ENCODE data around the gene ZFAND3. TPM values are rescaled to one million over a fixed set of nuclear protein-coding genes. Genes with fewer than 3 reads are reported as not detected.
A peak's percentile ranks its signal among the peaks of the same experiment; 100 is the strongest.

ZFAND3 gene
- total RNA-seq, 4 donors from 2014 or later, result 30.5 to 57.4 (median 53.3) TPM

DNA sequence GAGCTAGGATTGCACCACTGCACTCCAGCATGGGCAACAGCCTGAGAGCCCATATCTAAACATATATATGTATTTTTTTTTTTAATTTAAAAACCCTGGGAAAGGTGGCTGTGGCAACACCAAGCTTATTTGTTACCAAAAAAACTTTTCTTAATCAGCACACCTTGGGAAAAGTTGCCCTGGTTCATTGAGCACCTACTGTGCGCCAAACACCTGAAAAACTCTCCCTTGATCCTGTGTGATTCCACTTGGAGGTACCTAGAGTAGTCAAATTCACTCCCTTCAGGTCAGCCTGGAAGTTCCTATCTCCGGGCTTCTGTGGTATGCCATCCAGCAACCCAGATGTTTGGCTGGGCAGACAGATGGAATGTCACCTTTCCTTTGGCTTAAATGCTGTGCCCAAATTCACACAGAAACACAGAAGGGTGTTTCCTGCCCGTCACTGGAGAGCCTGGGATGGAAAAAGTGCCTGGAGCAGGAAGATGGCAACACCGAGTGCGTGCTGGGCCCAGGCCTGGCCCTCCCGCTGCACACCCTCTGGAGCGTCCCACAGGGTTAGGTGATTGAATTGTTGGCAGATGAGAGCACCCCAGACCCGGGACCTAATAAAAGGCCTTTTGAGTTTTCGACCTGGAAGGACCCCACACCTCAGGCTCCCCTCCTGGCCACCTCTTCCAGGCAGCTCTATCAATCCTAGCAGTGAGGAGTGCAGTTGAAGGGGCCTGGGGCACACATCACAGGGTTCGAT, 337.5 kb downstream of the ZFAND3 start:
- no peak for TF ChIP-seq POLR2A (IDR thresholded peaks at IDR 0.05)
- TF ChIP-seq, protein P1, sequence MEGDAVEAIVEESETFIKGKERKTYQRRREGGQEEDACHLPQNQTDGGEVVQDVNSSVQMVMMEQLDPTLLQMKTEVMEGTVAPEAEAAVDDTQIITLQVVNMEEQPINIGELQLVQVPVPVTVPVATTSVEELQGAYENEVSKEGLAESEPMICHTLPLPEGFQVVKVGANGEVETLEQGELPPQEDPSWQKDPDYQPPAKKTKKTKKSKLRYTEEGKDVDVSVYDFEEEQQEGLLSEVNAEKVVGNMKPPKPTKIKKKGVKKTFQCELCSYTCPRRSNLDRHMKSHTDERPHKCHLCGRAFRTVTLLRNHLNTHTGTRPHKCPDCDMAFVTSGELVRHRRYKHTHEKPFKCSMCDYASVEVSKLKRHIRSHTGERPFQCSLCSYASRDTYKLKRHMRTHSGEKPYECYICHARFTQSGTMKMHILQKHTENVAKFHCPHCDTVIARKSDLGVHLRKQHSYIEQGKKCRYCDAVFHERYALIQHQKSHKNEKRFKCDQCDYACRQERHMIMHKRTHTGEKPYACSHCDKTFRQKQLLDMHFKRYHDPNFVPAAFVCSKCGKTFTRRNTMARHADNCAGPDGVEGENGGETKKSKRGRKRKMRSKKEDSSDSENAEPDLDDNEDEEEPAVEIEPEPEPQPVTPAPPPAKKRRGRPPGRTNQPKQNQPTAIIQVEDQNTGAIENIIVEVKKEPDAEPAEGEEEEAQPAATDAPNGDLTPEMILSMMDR (IDR thresholded peaks at IDR 0.05), result no peak
- H3K4me1 ChIP-seq, result no peaks in the 10 kb centered on the region
- no peaks in the 10 kb centered on the region for H3K27me3 ChIP-seq
- H3K36me3 ChIP-seq, result peaks cover 0 to 25% (median 0%) of the 10 kb centered on the region in 3 donors
- H3K4me3 ChIP-seq, result no peak overlapping the region
- H3K27ac ChIP-seq, result no peak overlapping the region
- H3K9me3 ChIP-seq, result no peaks in the 10 kb centered on the region
- no peak for DNase-seq

- DNase-seq, result no peak
- no peak for TF ChIP-seq POLR2A (IDR thresholded peaks at IDR 0.05)
- TF ChIP-seq, protein P1 (IDR thresholded peaks at IDR 0.05), result no peak
- peaks cover 0 to 17% (median 0%) of the 10 kb centered on the region in 3 donors for H3K36me3 ChIP-seq
- no peak overlapping the region for H3K4me3 ChIP-seq
- no peak overlapping the region for H3K27ac ChIP-seq
- no peaks in the 10 kb centered on the region for H3K27me3 ChIP-seq
- H3K4me1 ChIP-seq, result no peaks in the 10 kb centered on the region
- no peaks in the 10 kb centered on the region for H3K9me3 ChIP-seq
These were observed 338.4 kb downstream of the ZFAND3 start for GRCh38 chr6:38157905-38158304.

DNA sequence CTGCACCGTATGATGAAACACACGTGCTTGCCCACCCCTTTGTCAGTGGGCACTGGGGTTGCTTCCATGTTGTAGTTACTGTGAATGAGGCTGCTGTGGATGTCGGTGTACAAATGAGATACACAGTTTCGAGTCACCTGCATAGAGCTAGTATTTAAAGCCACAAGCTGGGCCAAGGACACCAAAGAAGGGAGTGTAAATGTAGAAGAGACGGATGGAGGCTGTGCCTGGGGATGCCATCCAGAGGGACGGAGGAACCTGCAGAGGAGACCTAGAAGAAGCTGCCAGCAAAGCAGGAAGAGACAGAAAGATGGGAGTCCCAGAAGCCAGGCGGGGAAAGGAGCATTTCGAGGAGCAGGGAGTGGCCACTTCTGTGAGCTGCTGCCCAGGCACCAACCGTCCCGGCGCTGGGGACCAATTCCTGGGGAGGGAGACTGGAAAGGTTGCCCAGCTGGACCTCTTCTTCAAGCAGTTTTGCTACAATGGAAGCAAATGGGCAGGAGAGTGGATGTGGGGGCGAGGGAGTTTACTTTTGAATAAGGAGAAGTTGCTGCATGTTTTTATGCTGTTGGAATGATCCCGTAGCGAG, 339.3 kb downstream of the ZFAND3 start:
- no peak for DNase-seq
- H3K4me3 ChIP-seq, result no peak overlapping the region
- peaks cover 0 to 8% (median 0%) of the 10 kb centered on the region in 3 donors for H3K36me3 ChIP-seq
- TF ChIP-seq POLR2A (IDR thresholded peaks at IDR 0.05), result no peak
- TF ChIP-seq, protein P1 (IDR thresholded peaks at IDR 0.05), result no peak
- H3K4me1 ChIP-seq, result no peaks in the 10 kb centered on the region
- H3K9me3 ChIP-seq, result no peaks in the 10 kb centered on the region
- no peaks in the 10 kb centered on the region for H3K27me3 ChIP-seq
- H3K27ac ChIP-seq, result no peak overlapping the region

- Histone ChIP-seq H3K27me3 (no peaks in the 10 kb centered on the region), H3K4me1 (no peaks in the 10 kb centered on the region), H3K4me3 (no peak overlapping the region), H3K36me3 (peaks cover 0 to 2% (median 0%) of the 10 kb centered on the region in 3 donors), H3K9me3 (no peaks in the 10 kb centered on the region), H3K27ac (no peak overlapping the region)
- TF ChIP-seq, protein P1 (IDR thresholded peaks at IDR 0.05), result no peak
- no peak for TF ChIP-seq POLR2A (IDR thresholded peaks at IDR 0.05)
- no peak for DNase-seq
These were observed 340.1 kb downstream of the ZFAND3 start for GRCh38 chr6:38159596-38159995.

- DNase-seq, result peak in 1 of 3 donors; percentile 38
- Histone ChIP-seq H3K36me3 (no peaks in the 10 kb centered on the region), H3K4me3 (no peak overlapping the region), H3K4me1 (no peaks in the 10 kb centered on the region), H3K9me3 (no peaks in the 10 kb centered on the region), H3K27me3 (no peaks in the 10 kb centered on the region), H3K27ac (no peak overlapping the region)
- TF ChIP-seq, protein P1 (IDR thresholded peaks at IDR 0.05), result no peak
- no peak for TF ChIP-seq POLR2A (IDR thresholded peaks at IDR 0.05)
These were observed 341.3 kb downstream of the ZFAND3 start for GRCh38 chr6:38160831-38161230.

All from Peyer's patch (tissue), 4 donors.